Fibroblast of villous mesenchyme (primary cell): ENCODE measurements around the gene NECTIN4. TPM values are rescaled to one million over a fixed set of nuclear protein-coding genes. Genes with fewer than 3 reads are reported as not detected.

Source experiments
- DNase-seq: peaks from one replicate; pipeline ENCODE4 v3.0.0-alpha.2; 2010; ENCODE audit warnings: low read depth
- H3K4me3 ChIP-seq: 2 replicates; pipeline ENCODE4 v1.5.1; 2011; ENCODE audit warnings: low read depth, mild to moderate bottlenecking, low read length
- small RNA-seq: library from RNA; depleted of rRNA; stranded (forward); fragments of <200 nt; gene quantifications from one replicate; pipeline ENCODE3, GENCODE V24; 2012
- total RNA-seq: library from RNA; depleted of rRNA; stranded (reverse); fragments of >200 nt; gene quantifications from 2 replicates; pipeline ENCODE4 v1.2.3, GENCODE V29; 2012
- TF ChIP-seq, protein P1 (sequence below): IDR thresholded peaks from 2 replicates; pipeline ENCODE4 v1.5.1; 2012; ENCODE audit warnings: low read depth, mild to moderate bottlenecking, low read length; ENCODE audit not compliant: insufficient read depth

NECTIN4 gene
- total RNA-seq, 1 donor: 2.6 TPM

DNA sequence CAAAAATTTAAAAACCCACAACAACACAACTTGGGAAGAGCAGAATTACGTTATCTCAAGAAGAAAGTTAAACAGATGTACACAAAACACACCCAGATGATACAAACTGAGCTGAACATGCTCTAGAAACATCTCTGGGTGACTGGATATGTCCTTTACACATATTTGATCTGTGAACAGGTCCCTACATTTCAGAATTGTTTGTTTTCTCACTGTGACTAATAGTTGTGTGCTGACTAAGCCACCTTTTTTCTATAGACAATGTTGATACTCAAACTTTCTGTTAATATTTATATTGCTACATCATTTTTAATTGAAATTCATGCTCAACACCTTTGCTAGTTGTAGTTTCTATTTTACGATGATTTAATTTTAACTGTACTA lies 67.4 kb downstream of the NECTIN4 start:
- no peak for DNase-seq
- TF ChIP-seq, protein P1, sequence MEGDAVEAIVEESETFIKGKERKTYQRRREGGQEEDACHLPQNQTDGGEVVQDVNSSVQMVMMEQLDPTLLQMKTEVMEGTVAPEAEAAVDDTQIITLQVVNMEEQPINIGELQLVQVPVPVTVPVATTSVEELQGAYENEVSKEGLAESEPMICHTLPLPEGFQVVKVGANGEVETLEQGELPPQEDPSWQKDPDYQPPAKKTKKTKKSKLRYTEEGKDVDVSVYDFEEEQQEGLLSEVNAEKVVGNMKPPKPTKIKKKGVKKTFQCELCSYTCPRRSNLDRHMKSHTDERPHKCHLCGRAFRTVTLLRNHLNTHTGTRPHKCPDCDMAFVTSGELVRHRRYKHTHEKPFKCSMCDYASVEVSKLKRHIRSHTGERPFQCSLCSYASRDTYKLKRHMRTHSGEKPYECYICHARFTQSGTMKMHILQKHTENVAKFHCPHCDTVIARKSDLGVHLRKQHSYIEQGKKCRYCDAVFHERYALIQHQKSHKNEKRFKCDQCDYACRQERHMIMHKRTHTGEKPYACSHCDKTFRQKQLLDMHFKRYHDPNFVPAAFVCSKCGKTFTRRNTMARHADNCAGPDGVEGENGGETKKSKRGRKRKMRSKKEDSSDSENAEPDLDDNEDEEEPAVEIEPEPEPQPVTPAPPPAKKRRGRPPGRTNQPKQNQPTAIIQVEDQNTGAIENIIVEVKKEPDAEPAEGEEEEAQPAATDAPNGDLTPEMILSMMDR: no peak
- no peak overlapping the region for H3K4me3 ChIP-seq

DNA sequence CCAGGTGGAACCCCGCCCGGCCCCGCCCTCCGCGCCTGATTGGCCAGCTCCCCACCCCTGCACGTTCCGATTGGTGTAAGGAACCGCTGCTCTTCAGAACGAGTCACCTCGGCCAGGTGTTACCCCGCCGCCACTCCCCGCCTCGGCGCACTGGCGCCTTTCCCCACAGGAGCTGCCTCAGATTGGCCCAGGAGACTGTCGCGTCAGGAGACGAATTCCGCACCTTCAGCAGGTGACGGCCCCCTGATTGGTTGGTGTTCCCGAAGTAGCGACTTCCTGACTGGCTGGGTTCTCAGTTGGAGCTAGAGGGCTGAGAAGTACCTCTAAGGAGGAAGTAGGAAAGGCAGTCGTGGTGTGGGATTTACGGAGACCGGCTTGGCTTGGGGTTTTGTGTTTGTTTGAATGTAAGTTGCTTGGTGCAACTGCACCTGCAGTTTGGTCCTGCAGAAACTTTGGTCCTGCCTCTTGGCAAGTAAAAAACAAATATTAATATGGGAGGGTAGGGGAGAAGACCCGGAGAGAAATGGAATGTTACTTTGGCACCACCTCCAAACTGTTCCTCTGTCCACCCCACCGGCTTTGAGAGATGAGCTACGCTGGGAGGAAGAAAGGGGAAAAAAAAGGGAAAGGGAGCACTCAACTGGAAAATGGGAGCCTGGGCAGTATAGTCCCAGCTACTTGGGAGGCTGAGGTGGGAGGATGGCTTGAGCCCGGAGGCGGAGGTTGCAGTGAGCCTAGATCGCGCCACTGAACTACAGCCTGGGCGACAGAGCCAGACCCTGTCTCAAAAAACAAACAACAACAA lies 68.0 kb downstream of the NECTIN4 start:
- H3K4me3 ChIP-seq: peak overlapping the region; percentile 66
- TF ChIP-seq, protein P1: no peak
- peak; percentile 50 for DNase-seq

Small RNA genes within 50 kb of the gene (small RNA-seq; reads per million reads assigned to genes)
- not detected for gene AL591806.2

Other genes with a start within 250 kb of the NECTIN4 start
- gene CD244, start 226.7 kb downstream of the NECTIN4 start, total RNA-seq: not detected in 2 replicates
- gene ITLN1, start 204.4 kb downstream of the NECTIN4 start, total RNA-seq: not detected in 2 replicates
- gene ITLN2, start 134.7 kb downstream of the NECTIN4 start, total RNA-seq: not detected in 2 replicates
- 0.32 and 5.6 TPM in 2 replicates for gene F11R, start 68.4 kb downstream of the NECTIN4 start, total RNA-seq
- gene TSTD1, start 50.6 kb downstream of the NECTIN4 start, total RNA-seq: 1.6 and 18.6 TPM in 2 replicates
- 52.5 and 62.2 TPM in 2 replicates for gene USF1, start 43.6 kb downstream of the NECTIN4 start, total RNA-seq
- gene ARHGAP30, start 19.7 kb downstream of the NECTIN4 start, total RNA-seq: under 0.01 TPM in 1 of 2 replicates, not detected in the other
- 1.9 and 2.2 TPM in 2 replicates for gene KLHDC9, start 8.8 kb upstream of the NECTIN4 start, total RNA-seq
- gene PFDN2, start 28.5 kb upstream of the NECTIN4 start, total RNA-seq: 25.9 and 26.1 TPM in 2 replicates
- gene NIT1, start 28.5 kb upstream of the NECTIN4 start, total RNA-seq: 23.2 and 26.8 TPM in 2 replicates
- 22.5 and 27.6 TPM in 2 replicates for gene DEDD, start 43.1 kb upstream of the NECTIN4 start, total RNA-seq
- gene UFC1, start 64.4 kb upstream of the NECTIN4 start, total RNA-seq: 57.7 and 69.1 TPM in 2 replicates
- 8.1 and 8.6 TPM in 2 replicates for gene USP21, start 69.9 kb upstream of the NECTIN4 start, total RNA-seq
- gene PPOX, start 76.9 kb upstream of the NECTIN4 start, total RNA-seq: 10.4 and 12.9 TPM in 2 replicates
- 17.1 and 22.5 TPM in 2 replicates for gene B4GALT3, start 87.9 kb upstream of the NECTIN4 start, total RNA-seq
- 6.8 and 8.2 TPM in 2 replicates for gene ADAMTS4, start 109.5 kb upstream of the NECTIN4 start, total RNA-seq
- 105 and 117 TPM in 2 replicates for gene NDUFS2, start 112.8 kb upstream of the NECTIN4 start, total RNA-seq
- 0.43 TPM in 1 of 2 replicates, not detected in the other for gene FCER1G, start 125.7 kb upstream of the NECTIN4 start, total RNA-seq
- not detected in 2 replicates for gene APOA2, start 134.1 kb upstream of the NECTIN4 start, total RNA-seq
- 10.0 and 13.4 TPM in 2 replicates for gene TOMM40L, start 136.5 kb upstream of the NECTIN4 start, total RNA-seq
- not detected in 2 replicates for gene NR1I3, start 148.6 kb upstream of the NECTIN4 start, total RNA-seq
- gene PCP4L1, start 169.2 kb upstream of the NECTIN4 start, total RNA-seq: under 0.01 TPM in 1 of 2 replicates, not detected in the other
- 2.6 and 2.9 TPM in 2 replicates for gene MPZ, start 220.4 kb upstream of the NECTIN4 start, total RNA-seq
- gene SDHC, start 224.8 kb upstream of the NECTIN4 start, total RNA-seq: 20.3 and 25.8 TPM in 2 replicates